ENCODE measurements around the gene DHH.

DHH gene

DNA sequence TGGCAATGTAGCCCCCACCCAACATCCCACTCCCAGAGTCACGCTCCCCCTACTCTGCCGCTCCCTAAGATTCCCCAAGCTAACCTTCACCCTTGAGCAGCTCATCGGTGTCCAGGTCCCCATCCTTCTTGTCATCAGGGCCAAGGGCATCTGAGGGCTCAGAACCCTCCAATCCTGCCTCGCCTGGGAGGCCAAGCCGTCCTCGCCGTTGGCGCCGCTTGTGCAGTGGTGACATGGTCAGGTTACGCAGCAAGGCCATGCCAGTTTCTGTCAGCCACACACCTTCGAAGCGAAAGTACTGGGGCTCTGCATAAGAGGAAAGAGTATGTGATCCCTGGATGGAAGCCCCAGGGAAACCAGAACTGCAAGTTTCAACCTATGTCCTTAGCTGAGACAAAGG lies 49.9 kb downstream of the DHH start:
- Mint-ChIP-seq H3K36me3 (ENCODE audit: insufficient read depth) (peaks cover 88% of the 10 kb centered on the region), H3K4me1 (ENCODE audit: low read depth in 2 of 2) (peaks cover 13 to 18% of the 10 kb centered on the region in 2 donors), H3K27me3 (no peaks in the 10 kb centered on the region), H3K27ac (peak overlapping the region; percentile 92 to 94), H3K4me3 (peak overlapping the region; percentile 38 to 53), H3K9me3 (no peaks in the 10 kb centered on the region)
- no peak for ATAC-seq (replicated peaks)
- no peak for DNase-seq

DNA sequence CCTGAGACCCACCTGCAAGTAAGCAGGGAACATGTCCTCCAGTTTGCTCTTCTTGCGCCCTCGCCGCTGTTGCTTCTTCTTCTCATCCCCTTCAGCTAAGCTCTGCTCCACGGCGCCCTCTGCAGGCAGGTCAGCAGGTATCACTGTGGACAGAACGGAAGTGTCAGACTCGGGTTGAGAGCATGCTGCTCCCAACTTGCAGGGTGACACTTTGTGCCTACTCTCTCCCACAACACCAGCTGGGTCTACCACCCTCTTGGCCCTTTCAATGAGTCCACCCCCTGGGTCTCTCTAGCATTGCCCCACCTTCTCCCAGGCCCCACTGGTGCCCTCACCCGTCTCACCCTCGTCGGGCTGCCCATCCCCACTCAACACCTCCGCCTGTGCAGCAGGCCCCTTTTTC lies 50.7 kb downstream of the DHH start:
- ATAC-seq (replicated peaks) (peak; percentile 82), DNase-seq (peak; percentile 83 to 90 (median 89))
- H3K4me3 Mint-ChIP-seq = peak overlapping the region; percentile 22 to 53
- no peaks in the 10 kb centered on the region for H3K9me3 Mint-ChIP-seq
- peaks cover 89% of the 10 kb centered on the region for H3K36me3 Mint-ChIP-seq (ENCODE audit: insufficient read depth)
- H3K4me1 Mint-ChIP-seq (ENCODE audit: low read depth in 2 of 2) = peaks cover 13 to 18% of the 10 kb centered on the region in 2 donors
- H3K27me3 Mint-ChIP-seq = no peaks in the 10 kb centered on the region
- peak overlapping the region; percentile 92 to 94 for H3K27ac Mint-ChIP-seq

DNA sequence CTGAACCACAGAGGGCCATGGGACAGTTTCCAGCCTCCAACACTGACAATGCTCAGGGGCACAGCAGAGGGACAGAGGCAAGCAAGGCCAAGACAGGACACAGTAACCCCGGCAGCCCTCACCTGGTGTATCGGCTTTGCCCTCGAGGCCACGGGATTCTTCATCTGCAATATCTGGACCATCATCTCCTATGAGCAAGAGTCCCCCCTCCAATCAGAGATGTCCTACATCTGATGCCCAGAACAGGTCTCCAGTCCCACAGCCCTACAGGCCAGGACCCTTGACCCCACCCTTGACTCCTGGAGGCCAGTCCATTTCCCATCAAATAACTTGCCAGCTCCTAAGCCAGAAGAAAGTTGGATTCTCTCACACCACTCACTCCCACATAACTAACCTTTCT lies 51.4 kb downstream of the DHH start:
- no peak for DNase-seq
- Mint-ChIP-seq H3K36me3 (ENCODE audit: insufficient read depth) (peaks cover 90% of the 10 kb centered on the region), H3K27ac (peak overlapping the region; percentile 92 to 94), H3K9me3 (no peaks in the 10 kb centered on the region), H3K27me3 (no peaks in the 10 kb centered on the region), H3K4me1 (ENCODE audit: low read depth in 2 of 2) (peaks cover 13 to 18% of the 10 kb centered on the region in 2 donors), H3K4me3 (peak overlapping the region in 1 of 2 donors; percentile 22)
- ATAC-seq (replicated peaks) = no peak

DNA sequence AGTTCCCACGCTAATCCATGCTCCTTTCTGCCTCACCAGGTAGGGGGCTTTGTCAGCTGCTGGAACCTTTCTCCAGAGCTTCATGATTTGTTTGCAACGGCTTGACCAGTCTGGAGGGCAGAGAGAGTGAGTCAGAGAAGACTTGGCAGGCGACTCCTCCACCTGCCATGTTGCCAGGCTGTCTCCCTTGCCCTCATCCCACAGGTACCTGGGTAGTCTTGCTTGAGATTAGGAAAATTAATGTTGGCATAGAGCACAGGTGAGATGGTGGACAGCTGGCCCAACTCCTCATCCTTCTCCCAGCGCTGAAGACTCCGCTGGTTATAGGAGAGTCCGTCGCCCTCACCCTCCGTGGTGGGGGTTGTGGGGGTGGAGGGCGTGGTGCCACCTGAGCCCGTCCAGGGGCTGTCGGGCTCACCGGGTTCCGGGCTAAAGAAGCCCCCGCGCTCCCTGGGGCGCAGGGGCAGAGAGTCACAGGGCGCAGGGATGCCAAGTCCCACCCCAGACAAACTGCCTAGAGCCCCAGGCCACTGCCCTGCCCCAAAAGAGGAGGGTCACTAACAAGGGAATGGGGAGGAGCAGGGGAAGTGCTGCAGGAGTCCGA lies 52.6 kb downstream of the DHH start:
- Mint-ChIP-seq H3K4me1 (ENCODE audit: low read depth in 2 of 2) (peaks cover 14 to 15% of the 10 kb centered on the region in 2 donors), H3K36me3 (ENCODE audit: insufficient read depth) (peaks cover 87% of the 10 kb centered on the region), H3K27ac (peak overlapping the region; percentile 32 to 94), H3K27me3 (no peaks in the 10 kb centered on the region), H3K4me3 (no peak overlapping the region), H3K9me3 (no peaks in the 10 kb centered on the region)
- ATAC-seq (replicated peaks) (no peak), DNase-seq (no peak)

DNA sequence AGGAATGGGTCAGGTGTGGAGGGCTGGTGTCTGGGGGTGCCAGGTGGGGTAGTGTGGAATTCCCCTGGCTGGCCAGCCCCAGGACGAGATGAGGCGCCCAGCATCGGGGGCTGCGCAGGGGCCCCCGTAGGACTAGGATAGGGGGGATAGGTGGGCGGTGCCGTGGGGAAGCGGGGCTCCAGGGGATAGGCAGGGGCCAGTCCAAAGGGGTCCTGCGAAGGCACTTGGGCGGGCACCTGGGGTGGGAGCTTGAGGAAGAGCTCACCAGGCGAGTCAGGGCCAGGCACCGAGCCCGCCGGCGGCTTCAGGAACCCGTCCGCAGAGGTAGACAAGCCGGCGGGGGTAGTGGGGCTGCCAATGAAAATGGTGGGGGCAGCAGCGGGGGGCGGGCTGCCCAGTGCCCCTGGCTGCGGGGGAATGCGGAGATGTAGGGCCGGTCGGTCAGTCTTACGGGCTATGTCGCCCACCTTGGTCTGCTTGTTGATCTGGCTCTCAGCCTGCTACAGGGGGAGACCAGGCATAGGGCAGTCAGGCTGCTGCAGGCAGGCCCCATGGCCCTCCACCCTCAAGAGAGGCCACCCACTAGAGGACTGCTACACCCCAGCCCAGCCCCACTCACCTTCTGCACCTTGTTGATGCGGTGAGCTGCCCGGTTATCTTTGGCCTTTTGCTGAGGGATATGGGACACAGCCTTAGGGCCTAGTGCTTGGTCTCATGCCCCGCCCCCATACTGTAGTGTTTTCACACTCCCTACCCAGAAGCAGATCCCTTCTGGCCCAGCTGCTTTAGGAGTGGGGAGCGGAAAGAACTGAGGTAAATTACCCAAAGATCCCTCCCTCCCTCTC lies 53.3 kb downstream of the DHH start:
- Mint-ChIP-seq H3K4me3 (no peak overlapping the region), H3K27me3 (no peaks in the 10 kb centered on the region), H3K36me3 (ENCODE audit: insufficient read depth) (peaks cover 87% of the 10 kb centered on the region), H3K9me3 (no peaks in the 10 kb centered on the region), H3K4me1 (ENCODE audit: low read depth in 2 of 2) (peaks cover 14 to 19% of the 10 kb centered on the region in 2 donors), H3K27ac (peak overlapping the region; percentile 80 to 94)
- DNase-seq (no peak), ATAC-seq (replicated peaks) (no peak)

DNA sequence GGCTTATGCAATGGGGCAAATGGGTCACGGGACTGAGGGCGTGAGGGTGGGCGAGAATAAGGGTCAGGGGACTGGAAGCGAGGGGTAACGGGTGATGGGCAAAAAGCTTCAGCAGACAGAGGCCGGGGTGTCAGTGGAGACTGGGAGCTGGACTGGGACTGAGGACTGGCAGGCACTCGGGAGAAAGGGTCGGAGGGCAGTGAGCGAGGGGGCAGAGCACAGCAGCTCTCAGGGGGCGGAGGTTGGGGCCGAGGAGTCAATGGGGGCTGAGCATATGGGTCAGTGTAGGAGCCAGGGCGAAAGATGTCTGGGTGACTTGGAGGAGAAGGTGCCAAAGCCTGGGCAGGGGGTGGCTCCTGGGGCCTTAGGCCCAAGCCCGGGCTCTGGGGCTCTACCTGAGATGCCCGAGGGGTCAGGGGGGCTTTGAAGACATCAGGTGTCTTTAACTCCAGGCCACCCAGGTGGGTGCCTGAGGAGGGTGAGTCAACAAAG lies 54.2 kb downstream of the DHH start:
- Mint-ChIP-seq H3K27ac (peak overlapping the region in 1 of 2 donors; percentile 80), H3K36me3 (ENCODE audit: insufficient read depth) (peaks cover 87% of the 10 kb centered on the region), H3K9me3 (no peaks in the 10 kb centered on the region), H3K4me1 (ENCODE audit: low read depth in 2 of 2) (peaks cover 14 to 24% of the 10 kb centered on the region in 2 donors), H3K27me3 (no peaks in the 10 kb centered on the region), H3K4me3 (no peak overlapping the region)
- ATAC-seq (replicated peaks) (no peak), DNase-seq (no peak)

DNA sequence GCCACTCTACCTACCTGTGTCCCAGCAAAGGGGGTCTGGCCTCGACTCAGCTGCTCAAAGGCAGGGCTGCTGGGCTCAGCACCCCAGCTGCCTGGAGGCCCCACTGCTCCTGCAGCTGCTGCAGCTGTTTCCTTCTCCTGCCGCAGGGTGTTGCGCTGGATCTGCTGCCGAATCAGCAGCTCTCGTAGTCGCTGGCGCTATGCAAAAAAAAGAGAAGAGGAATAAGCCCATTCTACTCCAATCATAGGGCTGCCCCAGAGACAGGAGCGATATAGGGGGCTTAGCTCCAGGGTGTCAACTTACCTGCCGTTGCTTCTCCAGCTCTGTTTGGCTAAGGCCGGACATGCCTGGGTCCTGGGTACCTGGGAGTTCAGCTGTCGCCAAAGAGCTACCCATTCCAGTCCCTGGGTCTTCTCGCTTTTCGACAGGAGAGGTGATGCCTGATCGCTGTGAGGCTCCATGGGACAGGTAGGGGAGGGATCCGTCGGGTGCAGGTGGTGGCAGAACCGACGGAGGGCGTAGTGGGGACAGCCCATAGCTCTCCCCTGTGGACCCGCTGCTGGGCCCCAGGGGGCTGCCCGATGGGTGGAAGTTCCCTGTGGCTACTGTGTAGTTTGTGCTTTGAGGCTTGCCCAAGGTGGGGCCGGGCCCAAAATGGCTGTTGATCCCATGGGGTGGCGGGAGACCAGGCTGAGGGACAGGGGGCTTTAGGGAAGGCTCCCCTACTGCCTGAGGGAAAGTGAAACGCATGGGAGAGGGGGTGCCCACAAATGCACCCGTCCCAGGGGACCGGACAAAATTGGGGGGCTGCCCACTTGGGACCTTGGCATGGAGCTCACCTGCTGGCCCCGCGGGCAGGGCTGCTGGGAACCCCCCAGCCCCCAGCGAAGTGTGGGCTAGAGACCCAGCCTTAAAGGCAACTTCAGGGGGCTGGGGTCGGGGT lies 54.9 kb downstream of the DHH start:
- Mint-ChIP-seq H3K9me3 (no peaks in the 10 kb centered on the region), H3K27me3 (no peaks in the 10 kb centered on the region), H3K4me3 (no peak overlapping the region), H3K27ac (peak overlapping the region in 1 of 2 donors; percentile 80), H3K4me1 (ENCODE audit: low read depth in 2 of 2) (peaks cover 13 to 25% of the 10 kb centered on the region in 2 donors), H3K36me3 (ENCODE audit: insufficient read depth) (peaks cover 83% of the 10 kb centered on the region)
- no peak for ATAC-seq (replicated peaks)
- no peak for DNase-seq

DNA sequence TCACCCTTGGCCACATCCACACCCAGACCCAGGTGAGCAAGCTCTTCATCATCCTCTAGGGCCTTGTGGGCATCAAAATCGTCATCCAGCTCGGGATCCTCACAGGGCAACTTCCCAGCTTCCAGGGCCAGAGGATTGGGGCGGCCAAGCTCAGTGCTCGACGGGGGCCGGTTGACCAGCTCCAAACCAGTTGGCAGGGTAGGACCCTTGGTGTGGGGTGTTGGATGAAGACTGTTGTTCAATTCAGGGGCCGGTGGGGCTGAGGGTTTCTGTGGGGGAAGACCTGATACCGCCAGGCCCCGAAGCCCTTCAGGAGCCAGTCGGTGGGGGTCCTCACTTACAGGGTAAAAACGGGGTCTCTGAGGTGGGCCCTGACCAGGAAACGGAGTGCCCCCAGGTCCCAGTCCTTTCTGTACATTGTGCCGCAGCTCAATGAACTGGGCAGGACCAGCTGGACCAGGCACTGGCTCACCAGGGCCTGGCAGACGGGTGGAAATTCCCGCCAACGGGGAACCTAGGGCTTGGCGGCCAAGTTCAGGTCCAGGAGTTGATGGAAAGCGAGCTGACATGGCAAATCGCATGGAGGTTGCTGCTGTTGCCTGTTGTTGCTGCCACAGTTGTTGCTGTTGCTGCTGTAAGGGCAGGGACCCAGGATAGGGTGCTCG lies 56.2 kb downstream of the DHH start:
- Mint-ChIP-seq H3K4me3 (no peak overlapping the region), H3K36me3 (ENCODE audit: insufficient read depth) (peaks cover 76% of the 10 kb centered on the region), H3K27ac (peak overlapping the region in 1 of 2 donors; percentile 26), H3K27me3 (no peaks in the 10 kb centered on the region), H3K9me3 (no peaks in the 10 kb centered on the region), H3K4me1 (ENCODE audit: low read depth in 2 of 2) (peaks cover 4 to 12% of the 10 kb centered on the region in 2 donors)
- DNase-seq = no peak
- no peak for ATAC-seq (replicated peaks)

DNA sequence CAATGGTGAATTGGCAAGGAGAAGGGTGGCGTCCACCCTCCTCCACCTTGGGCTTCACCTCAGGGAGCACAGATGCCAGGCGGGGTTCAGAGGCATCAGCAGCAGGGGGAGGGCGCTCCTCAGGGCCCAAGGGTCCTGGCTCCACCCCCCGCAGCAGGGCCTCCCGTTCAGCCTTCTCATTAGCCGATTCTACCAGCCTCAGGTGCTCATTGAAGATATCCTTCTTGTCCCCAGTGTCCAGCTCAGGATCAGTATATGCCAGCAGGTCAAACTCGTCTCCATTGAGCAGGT lies 56.7 kb downstream of the DHH start:
- H3K4me3 Mint-ChIP-seq = no peak overlapping the region
- ATAC-seq (replicated peaks) = no peak
- DNase-seq = no peak
- H3K9me3 Mint-ChIP-seq = no peaks in the 10 kb centered on the region
- H3K27me3 Mint-ChIP-seq = no peaks in the 10 kb centered on the region
- H3K27ac Mint-ChIP-seq = no peak overlapping the region
- H3K36me3 Mint-ChIP-seq (ENCODE audit: insufficient read depth) = peaks cover 74% of the 10 kb centered on the region
- H3K4me1 Mint-ChIP-seq (ENCODE audit: low read depth in 2 of 2) = peaks cover 4 to 12% of the 10 kb centered on the region in 2 donors

DNA sequence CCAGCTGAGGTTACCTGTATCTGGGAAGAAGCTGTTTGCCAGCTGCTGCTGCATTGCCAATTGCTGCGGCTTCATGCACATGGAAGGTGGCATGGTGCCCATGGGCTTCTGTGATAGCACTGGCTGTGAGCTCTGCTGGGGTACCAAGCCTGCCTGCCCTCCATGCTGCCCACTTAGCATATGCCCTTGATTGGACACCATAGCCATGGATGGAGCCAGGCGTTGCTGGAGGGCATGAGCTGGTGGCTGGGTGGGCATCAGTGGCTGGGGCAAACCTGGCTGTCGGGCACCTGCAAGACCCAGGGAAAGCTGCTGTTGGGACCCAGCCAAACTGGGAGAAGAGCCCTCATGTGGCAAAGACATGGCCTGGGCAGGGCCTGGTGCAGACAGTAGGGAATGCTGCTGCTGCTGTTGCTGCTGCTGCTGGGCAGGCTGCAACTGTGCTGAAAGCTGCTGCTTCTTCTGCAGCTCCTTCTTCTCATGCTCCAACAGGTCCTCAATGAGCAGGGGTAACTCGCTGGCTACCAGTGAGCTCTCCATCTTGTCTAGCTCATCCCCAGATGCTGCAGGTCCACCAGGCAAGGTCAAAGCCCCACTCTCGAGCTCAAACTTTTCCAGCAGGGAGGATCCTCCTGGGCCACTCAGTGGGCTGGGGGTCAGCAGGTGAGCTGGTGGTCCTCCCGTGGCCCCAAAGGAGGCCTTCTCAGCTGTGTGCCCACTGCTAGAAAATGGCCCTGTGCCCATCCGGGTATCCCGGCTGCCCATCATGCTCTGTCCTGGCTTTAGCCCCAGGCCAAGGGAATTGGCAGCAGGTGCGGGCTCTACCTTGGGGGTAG lies 57.3 kb downstream of the DHH start:
- ATAC-seq (replicated peaks) (no peak), DNase-seq (no peak)
- Mint-ChIP-seq H3K36me3 (ENCODE audit: insufficient read depth) (peaks cover 74% of the 10 kb centered on the region), H3K9me3 (no peaks in the 10 kb centered on the region), H3K4me3 (no peak overlapping the region), H3K27me3 (no peaks in the 10 kb centered on the region), H3K4me1 (ENCODE audit: low read depth in 2 of 2) (peaks cover 4 to 17% of the 10 kb centered on the region in 2 donors), H3K27ac (peak overlapping the region in 1 of 2 donors; percentile 66)

All from effector memory CD8-positive, alpha-beta T cell (primary cell).